Activated CD4-positive, alpha-beta T cell treated with anti-CD3 and anti-CD28 coated beads, Interleukin-2, amount 10 ng/mL, durations not matched to agents 7 days and 5 days (primary cell): ENCODE data around the gene CD52. TPM values are rescaled to one million over a fixed set of nuclear protein-coding genes. Genes with fewer than 3 reads are reported as not detected.
A peak's percentile ranks its signal among the peaks of the same experiment; 100 is the strongest.

Source experiments
- CTCF ChIA-PET: fragments of 350-600 bp; sonication (Branson Sonifier 250); formaldehyde crosslinking; loops from one replicate; lab custom pipeline; 2021; ENCODE audit warnings: antibody characterized with exemption; lab: Charles Lee
- POLR2A ChIA-PET: fragments of 350-600 bp; sonication (Branson Sonifier 250); formaldehyde crosslinking; loops from one replicate; lab custom pipeline; 2021; ENCODE audit warnings: antibody characterized with exemption; lab: Charles Lee
- DNase-seq: peaks from one replicate; pipeline ENCODE4 v3.0.0-alpha.2; 2020
- H3K27ac Mint-ChIP-seq: one replicate; pipeline ENCODE4 v1.8.0; 2021; ENCODE audit warnings: mild to moderate bottlenecking, moderate library complexity, mixed read lengths
- H3K27me3 Mint-ChIP-seq: one replicate; pipeline ENCODE4 v1.8.0; 2021; ENCODE audit warnings: mixed read lengths
- H3K36me3 Mint-ChIP-seq: one replicate; pipeline ENCODE4 v1.8.0; 2021; ENCODE audit warnings: low read depth, mixed read lengths
- H3K4me1 Mint-ChIP-seq: one replicate; pipeline ENCODE4 v1.8.0; 2021; ENCODE audit warnings: mixed read lengths
- H3K4me3 Mint-ChIP-seq: one replicate; pipeline ENCODE4 v1.8.0; 2021; ENCODE audit warnings: mild to moderate bottlenecking, moderate library complexity, mixed read lengths
- H3K9me3 Mint-ChIP-seq: one replicate; pipeline ENCODE4 v1.8.0; 2021; ENCODE audit warnings: mixed read lengths
- total RNA-seq, 2 experiments: library from RNA; stranded (reverse); gene quantifications; one replicate each; pipeline ENCODE4 v1.2.3, GENCODE V29; 2021

The CD52 gene
- total RNA-seq, 2 experiments from 2014 or later = 1,663 to 1,924 TPM

DNA sequence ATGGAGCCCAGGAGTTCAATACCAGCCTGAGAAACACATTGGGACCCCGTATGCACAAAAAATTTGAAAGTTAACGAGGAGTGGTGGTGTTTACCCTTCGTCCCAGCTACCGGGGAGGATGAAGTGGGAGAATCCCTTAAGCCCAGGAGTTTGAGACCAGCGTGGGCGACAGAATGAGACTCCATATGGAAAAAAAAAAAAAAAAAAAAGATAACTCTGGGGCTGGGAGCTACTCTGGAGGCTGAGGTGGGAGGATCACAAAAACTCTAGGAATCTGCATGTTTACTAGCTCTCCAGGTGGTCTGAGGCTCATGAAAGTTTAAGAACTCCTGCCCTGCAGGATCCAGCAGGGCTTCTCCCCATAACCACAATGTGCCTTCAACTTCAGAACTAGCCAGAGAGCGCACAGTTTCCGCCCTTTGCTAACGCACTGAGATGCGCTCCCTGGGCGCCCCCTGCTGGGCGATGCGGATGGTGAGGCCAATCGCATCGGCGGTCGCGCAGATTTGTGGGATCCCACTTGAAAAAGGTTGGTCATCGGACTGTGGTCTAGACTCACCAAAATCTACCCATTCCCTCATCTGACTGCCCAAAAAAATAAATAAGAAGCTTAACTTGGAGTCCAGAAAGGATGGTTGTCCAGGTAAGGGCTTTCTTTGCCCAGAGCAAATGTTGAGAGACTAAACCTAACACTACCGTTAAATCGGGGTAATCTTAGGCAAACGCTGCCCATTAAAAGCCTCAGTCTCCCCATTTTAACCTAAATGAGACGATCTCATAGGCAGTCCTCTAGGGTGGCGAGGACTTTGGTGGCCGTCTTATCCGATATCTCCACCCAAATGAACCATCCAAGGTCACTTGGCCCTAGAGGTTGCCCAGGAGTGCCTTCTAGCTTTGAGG is 46.0 kb downstream of the CD52 start:
- Mint-ChIP-seq H3K36me3 (no peaks in the 10 kb centered on the region), H3K27me3 (peaks cover 41% of the 10 kb centered on the region), H3K9me3 (no peaks in the 10 kb centered on the region), H3K27ac (peak overlapping the region; percentile 39), H3K4me1 (peaks cover 53% of the 10 kb centered on the region), H3K4me3 (no peak overlapping the region)
- peak; percentile 87 for DNase-seq
- POLR2A ChIA-PET = interaction anchor here (0.6 to 1.0 kb wide), 2 partner anchors 38 to 77 kb away, joined by 3 to 5 read pairs; no protein-coding TSS in a partner anchor
- CTCF ChIA-PET = interaction anchor here (0.6 to 4.1 kb wide), 26 partner anchors 7 to 236 kb away, joined by 3 to 33 read pairs (median 4); partner anchors contain the start of genes CRYBG2 and ZNF593

DNA sequence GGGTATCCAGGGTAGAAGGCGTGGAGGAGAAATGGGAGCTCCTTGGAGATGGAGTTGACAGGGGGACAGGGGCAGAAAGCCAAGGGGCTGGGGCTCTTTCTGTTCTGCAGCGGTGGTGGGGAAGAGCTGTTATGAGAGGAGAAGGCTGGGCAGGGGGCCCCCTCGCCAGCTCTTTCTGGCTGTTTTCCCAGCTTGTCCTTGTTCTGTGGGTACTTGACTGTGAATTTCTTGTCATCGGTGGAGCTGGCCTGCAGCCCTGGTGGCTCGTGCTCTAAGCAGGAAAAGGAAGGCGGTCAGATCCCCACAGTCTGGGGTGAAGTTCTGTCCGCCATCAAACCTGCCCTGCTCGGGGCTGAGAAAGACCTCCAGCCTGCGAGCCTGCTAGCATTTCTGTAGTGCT is 47.2 kb downstream of the CD52 start:
- Mint-ChIP-seq H3K27ac (no peak overlapping the region), H3K4me1 (peaks cover 44% of the 10 kb centered on the region), H3K4me3 (no peak overlapping the region)

DNA sequence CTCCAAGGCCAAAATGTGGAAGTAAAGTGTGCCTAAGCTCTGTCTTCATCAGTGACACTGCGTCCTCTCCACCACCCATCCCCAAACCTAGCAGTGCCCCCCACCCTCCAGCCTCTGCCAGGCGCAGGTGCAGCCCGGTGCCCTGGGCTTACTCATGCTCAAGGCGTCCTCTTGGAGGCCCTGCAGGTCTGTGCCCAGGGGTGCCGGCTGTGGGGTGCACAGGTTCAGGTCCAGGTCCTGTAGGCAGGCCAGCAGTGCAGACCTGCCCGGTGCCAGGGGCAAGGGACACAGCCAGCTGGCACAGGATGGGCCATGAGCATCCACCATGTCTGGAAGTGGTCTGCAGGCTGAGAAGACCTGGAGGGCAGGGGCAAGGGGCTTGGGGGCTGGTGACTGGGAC is 49.7 kb downstream of the CD52 start:
- no peak overlapping the region for H3K27ac Mint-ChIP-seq
- H3K27me3 Mint-ChIP-seq = peaks cover 13% of the 10 kb centered on the region
- H3K9me3 Mint-ChIP-seq = peaks cover 11% of the 10 kb centered on the region
- ChIA-PET CTCF (no interaction called here), POLR2A (no interaction called here)
- H3K4me1 Mint-ChIP-seq = peaks cover 48% of the 10 kb centered on the region
- H3K4me3 Mint-ChIP-seq = no peak overlapping the region
- DNase-seq = no peak
- peaks cover 15% of the 10 kb centered on the region for H3K36me3 Mint-ChIP-seq

More for the DNA sequence above, 47.2 kb downstream of the CD52 start:
- ChIA-PET POLR2A (interaction anchor here (1.0 kb wide), 1 partner anchor 79 kb away, joined by 3 read pairs; no protein-coding TSS in a partner anchor), CTCF (interaction anchor here (0.9 to 4.1 kb wide), 15 partner anchors 8 to 195 kb away, joined by 3 to 33 read pairs (median 7); partner anchors contain the start of genes CRYBG2 and ZNF593)
- DNase-seq = no peak
- Mint-ChIP-seq H3K27me3 (peaks cover 32% of the 10 kb centered on the region), H3K36me3 (no peaks in the 10 kb centered on the region), H3K9me3 (no peaks in the 10 kb centered on the region)

DNA sequence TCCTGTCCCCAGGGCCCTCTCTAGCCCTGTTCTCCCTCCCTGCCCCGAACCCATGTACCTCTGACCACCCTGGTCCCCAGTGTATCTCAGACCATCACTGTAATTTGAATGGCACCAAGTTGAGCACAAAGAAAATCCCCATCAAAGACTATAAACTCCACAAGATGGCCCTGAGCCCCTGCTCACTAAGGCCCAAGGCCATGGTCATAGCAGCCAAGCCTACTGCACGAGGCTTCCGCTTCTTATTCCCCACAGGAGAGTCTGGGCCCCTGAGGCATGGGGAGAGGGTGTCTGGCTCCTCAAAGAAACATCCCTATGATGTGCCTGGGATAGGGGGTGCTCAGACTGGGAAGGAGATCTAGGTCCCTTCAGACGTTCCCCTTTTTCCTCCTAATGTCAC is 50.2 kb downstream of the CD52 start:
- Mint-ChIP-seq H3K9me3 (peaks cover 14% of the 10 kb centered on the region), H3K27me3 (peaks cover 10% of the 10 kb centered on the region), H3K36me3 (peaks cover 17% of the 10 kb centered on the region), H3K27ac (peak overlapping the region; percentile 36), H3K4me1 (peaks cover 53% of the 10 kb centered on the region), H3K4me3 (no peak overlapping the region)
- no peak for DNase-seq
- ChIA-PET POLR2A (no interaction called here), CTCF (no interaction called here)

DNA sequence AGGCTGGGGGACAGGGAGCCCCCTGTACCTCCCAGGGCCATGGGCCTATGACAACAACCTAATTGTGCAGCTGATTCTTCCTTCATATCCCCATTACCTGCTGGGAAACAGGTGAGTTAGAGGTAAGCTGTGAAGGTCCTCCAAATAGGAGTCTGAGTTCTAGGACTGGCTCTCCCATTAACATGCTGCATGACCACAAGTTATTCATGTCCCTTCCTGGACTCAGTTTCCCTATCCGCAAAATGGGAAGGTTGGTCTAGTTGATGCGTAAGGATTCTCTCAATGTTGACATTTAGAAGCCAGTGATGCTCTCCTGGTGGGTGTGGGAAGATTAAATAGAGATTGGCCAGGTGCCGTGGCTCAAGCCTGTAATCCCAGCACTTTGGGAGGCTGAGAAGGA is 50.7 kb downstream of the CD52 start:
- H3K27me3 Mint-ChIP-seq = peaks cover 10% of the 10 kb centered on the region
- ChIA-PET CTCF (interaction anchor here (1.9 kb wide), 1 partner anchor 83 kb away, joined by 7 read pairs; no protein-coding TSS in a partner anchor), POLR2A (no interaction called here)
- DNase-seq = no peak
- peaks cover 54% of the 10 kb centered on the region for H3K4me1 Mint-ChIP-seq
- no peak overlapping the region for H3K4me3 Mint-ChIP-seq
- H3K9me3 Mint-ChIP-seq = peaks cover 14% of the 10 kb centered on the region
- H3K27ac Mint-ChIP-seq = no peak overlapping the region
- H3K36me3 Mint-ChIP-seq = peaks cover 17% of the 10 kb centered on the region

Other genes starting within 250 kb of the CD52 start
- gene PDIK1L, start 206.1 kb upstream of the CD52 start, total RNA-seq = 10 to 100 TPM; 21.0 to 25.8 TPM
- gene FAM110D, start 158.9 kb upstream of the CD52 start, total RNA-seq = not detected
- not detected for gene C1orf232, start 149.0 kb upstream of the CD52 start, total RNA-seq
- 10 to 100 TPM; 27.3 to 28.6 TPM for gene ZNF593, start 148.1 kb upstream of the CD52 start, total RNA-seq
- gene ZNF593OS, start 146.1 kb upstream of the CD52 start, total RNA-seq = not detected
- gene CNKSR1, start 140.5 kb upstream of the CD52 start, total RNA-seq = 1 to 10 TPM; 6.4 to 7.5 TPM
- not detected for gene CATSPER4, start 127.4 kb upstream of the CD52 start, total RNA-seq
- gene CEP85, start 83.8 kb upstream of the CD52 start, total RNA-seq = 10 to 100 TPM; 46.9 to 49.0 TPM
- 100 to 1,000 TPM; 606 to 707 TPM for gene SH3BGRL3, start 37.9 kb upstream of the CD52 start, total RNA-seq
- gene UBXN11, start 11.3 kb upstream of the CD52 start, total RNA-seq = 10 to 100 TPM; 48.6 to 51.3 TPM
- 1 to 10 TPM; 2.2 to 2.6 TPM for gene CRYBG2, start 36.2 kb downstream of the CD52 start, total RNA-seq
- under 1 TPM in 1 of 2 experiments, not detected in 1; 0.17 TPM for gene ZNF683, start 54.8 kb downstream of the CD52 start, total RNA-seq
- not detected for gene LIN28A, start 92.9 kb downstream of the CD52 start, total RNA-seq
- gene DHDDS, start 114.4 kb downstream of the CD52 start, total RNA-seq = 10 to 100 TPM; 49.1 to 55.3 TPM
- gene HMGN2, start 154.5 kb downstream of the CD52 start, total RNA-seq = 1,000 to 10,000 TPM; 1,241 to 1,307 TPM
- 100 to 1,000 TPM; 192 to 199 TPM for gene RPS6KA1, start 211.8 kb downstream of the CD52 start, total RNA-seq